Measurements from ENCODE around the gene TXN2. TPM values are rescaled to one million over a fixed set of nuclear protein-coding genes. Genes with fewer than 3 reads are reported as not detected.
"Not testable (repeated sequence)": the region's sequence is repeated elsewhere in the genome, so short reads cannot be mapped to it uniquely, and the experiment has no call there.

The TXN2 gene
- total and polyA plus RNA-seq, 7 experiments from 2014 or later = 35.5 to 154 (median 44.1) TPM

GRCh38 chr22:36431977-36432376 is 49.5 kb downstream of the TXN2 start:
- ATAC-seq (no peak), DNase-seq (no peak)
- Histone ChIP-seq H3K4me1 (ENCODE audit: control insufficient read depth in 2 of 2, insufficient read depth in 2 of 2, low read length in 2 of 2) (peaks cover 20 to 21% of the 10 kb centered on the region in 2 donors), H3K27me3 (ENCODE audit: control insufficient read depth in 2 of 2, insufficient read depth in 2 of 2, low read length in 2 of 2) (no peaks in the 10 kb centered on the region), H3K36me3 (ENCODE audit: control insufficient read depth in 2 of 3, insufficient read depth in 3 of 3, low read length in 3 of 3) (no peaks in the 10 kb centered on the region), H3K27ac (ENCODE audit: low read depth, low read length) (no peak overlapping the region), H3K4me3 (ENCODE audit: low read length) (no peak overlapping the region), H3K9me3 (ENCODE audit: control insufficient read depth in 2 of 3, low read length in 3 of 3) (no peaks in the 10 kb centered on the region)
- H3K4me1 Mint-ChIP-seq = peaks cover 20 to 34% (median 24%) of the 10 kb centered on the region in 7 donors
- no peaks in the 10 kb centered on the region for H3K36me3 Mint-ChIP-seq
- no peaks in the 10 kb centered on the region for H3K9me3 Mint-ChIP-seq
- ChIA-PET CTCF (no interaction called here), POLR2A (no interaction called here)
- no peaks in the 10 kb centered on the region for H3K27me3 Mint-ChIP-seq
- intact Hi-C loops (cut with micrococcal nuclease) = no loop called here
- peak overlapping the region in 3 of 9 donors; percentile 51 to 88 (median 88) for H3K27ac Mint-ChIP-seq
- H3K4me3 Mint-ChIP-seq = no peak overlapping the region

- H3K27me3 ChIP-seq (ENCODE audit: control insufficient read depth in 2 of 2, insufficient read depth in 2 of 2, low read length in 2 of 2) = no peaks in the 10 kb centered on the region
- no peak overlapping the region for H3K4me3 ChIP-seq (ENCODE audit: low read length)
- Mint-ChIP-seq H3K9me3 (no peaks in the 10 kb centered on the region), H3K36me3 (no peaks in the 10 kb centered on the region), H3K27me3 (no peaks in the 10 kb centered on the region), H3K27ac (no peak overlapping the region), H3K4me1 (peaks cover 16 to 33% (median 21%) of the 10 kb centered on the region in 7 donors), H3K4me3 (no peak overlapping the region)
- CTCF ChIA-PET = no interaction called here
- intact Hi-C loops (cut with micrococcal nuclease) = no loop called here
- H3K4me1 ChIP-seq (ENCODE audit: control insufficient read depth in 2 of 2, insufficient read depth in 2 of 2, low read length in 2 of 2) = peaks cover 10 to 15% of the 10 kb centered on the region in 2 donors
- ATAC-seq = no peak
- H3K36me3 ChIP-seq (ENCODE audit: control insufficient read depth in 2 of 3, insufficient read depth in 3 of 3, low read length in 3 of 3) = no peaks in the 10 kb centered on the region
- no peak for DNase-seq
- no peaks in the 10 kb centered on the region for H3K9me3 ChIP-seq (ENCODE audit: control insufficient read depth in 2 of 3, low read length in 3 of 3)
- POLR2A ChIA-PET = no interaction called here
- H3K27ac ChIP-seq (ENCODE audit: low read depth, low read length) = no peak overlapping the region
Observed at GRCh38 chr22:36430863-36431262, 50.6 kb downstream of the TXN2 start.

- ATAC-seq; H3K27me3 Mint-ChIP-seq; H3K27me3 ChIP-seq (ENCODE audit: control insufficient read depth in 2 of 2, insufficient read depth in 2 of 2, low read length in 2 of 2); H3K4me3 Mint-ChIP-seq; H3K9me3 ChIP-seq (ENCODE audit: control insufficient read depth in 2 of 3, low read length in 3 of 3); POLR2A ChIA-PET; DNase-seq; H3K27ac Mint-ChIP-seq; H3K36me3 ChIP-seq (ENCODE audit: control insufficient read depth in 2 of 3, insufficient read depth in 3 of 3, low read length in 3 of 3); H3K36me3 Mint-ChIP-seq; H3K9me3 Mint-ChIP-seq; intact Hi-C loops (cut with micrococcal nuclease); H3K27ac ChIP-seq (ENCODE audit: low read depth, low read length); H3K4me3 ChIP-seq (ENCODE audit: low read length); CTCF ChIA-PET: not testable (repeated sequence)
- H3K4me1 Mint-ChIP-seq = peaks cover 19 to 39% (median 26%) of the 10 kb centered on the region in 7 donors
- H3K4me1 ChIP-seq (ENCODE audit: control insufficient read depth in 2 of 2, insufficient read depth in 2 of 2, low read length in 2 of 2) = peaks cover 0 to 11% of the 10 kb centered on the region in 2 donors
Observed at GRCh38 chr22:36427952-36428351, 53.5 kb downstream of the TXN2 start.

GRCh38 chr22:36425977-36426523 is 55.4 kb downstream of the TXN2 start:
- Mint-ChIP-seq H3K27ac (peak overlapping the region in 8 of 9 donors; percentile 17 to 88 (median 59)), H3K4me3 (peak overlapping the region in 6 of 10 donors; percentile 4 to 70 (median 54)), H3K4me1 (peaks cover 19 to 39% (median 30%) of the 10 kb centered on the region in 7 donors), H3K36me3 (no peaks in the 10 kb centered on the region), H3K27me3 (no peaks in the 10 kb centered on the region), H3K9me3 (peaks cover 0 to 1% (median 0%) of the 10 kb centered on the region in 11 donors)
- CTCF ChIA-PET = no interaction called here
- H3K4me3 ChIP-seq (ENCODE audit: low read length) = no peak overlapping the region
- POLR2A ChIA-PET = interaction anchor here (0.6 to 1.2 kb wide), 3 partner anchors 14 to 41 kb away, joined by 3 to 4 read pairs (median 3); partner anchors contain the start of gene MYH9
- H3K27me3 ChIP-seq (ENCODE audit: control insufficient read depth in 2 of 2, insufficient read depth in 2 of 2, low read length in 2 of 2) = no peaks in the 10 kb centered on the region
- H3K4me1 ChIP-seq (ENCODE audit: control insufficient read depth in 2 of 2, insufficient read depth in 2 of 2, low read length in 2 of 2) = peaks cover 0 to 11% of the 10 kb centered on the region in 2 donors
- intact Hi-C loops (cut with micrococcal nuclease) = loop anchor here in 1 of 2 donors (1.0 kb wide), 1 partner anchor 9 kb away; no protein-coding TSS in a partner anchor
- no peak overlapping the region for H3K27ac ChIP-seq (ENCODE audit: low read depth, low read length)
- ATAC-seq (no peak), DNase-seq (no peak)
- no peaks in the 10 kb centered on the region for H3K36me3 ChIP-seq (ENCODE audit: control insufficient read depth in 2 of 3, insufficient read depth in 3 of 3, low read length in 3 of 3)
- H3K9me3 ChIP-seq (ENCODE audit: control insufficient read depth in 2 of 3, low read length in 3 of 3) = no peaks in the 10 kb centered on the region

GRCh38 chr22:36424901-36425579 is 56.4 kb downstream of the TXN2 start:
- peaks cover 19 to 39% (median 30%) of the 10 kb centered on the region in 7 donors for H3K4me1 Mint-ChIP-seq
- H3K9me3 Mint-ChIP-seq = peaks cover 0 to 1% (median 0%) of the 10 kb centered on the region in 11 donors
- H3K27ac Mint-ChIP-seq = peak overlapping the region in 7 of 9 donors; percentile 58 to 81 (median 67)
- intact Hi-C loops (cut with micrococcal nuclease) = loop anchor here in 1 of 2 donors (1.0 kb wide), 1 partner anchor 8 kb away; no protein-coding TSS in a partner anchor
- no peaks in the 10 kb centered on the region for H3K9me3 ChIP-seq (ENCODE audit: control insufficient read depth in 2 of 3, low read length in 3 of 3)
- peak overlapping the region in 5 of 10 donors; percentile 4 to 67 (median 52) for H3K4me3 Mint-ChIP-seq
- H3K4me3 ChIP-seq (ENCODE audit: low read length) = no peak overlapping the region
- ATAC-seq = no peak
- no peaks in the 10 kb centered on the region for H3K27me3 ChIP-seq (ENCODE audit: control insufficient read depth in 2 of 2, insufficient read depth in 2 of 2, low read length in 2 of 2)
- CTCF ChIA-PET = interaction anchor here (0.6 kb wide), 2 partner anchors 53 to 78 kb away, joined by 3 read pairs; no protein-coding TSS in a partner anchor
- no peaks in the 10 kb centered on the region for H3K36me3 Mint-ChIP-seq
- no peaks in the 10 kb centered on the region for H3K27me3 Mint-ChIP-seq
- H3K27ac ChIP-seq (ENCODE audit: low read depth, low read length) = no peak overlapping the region
- H3K36me3 ChIP-seq (ENCODE audit: control insufficient read depth in 2 of 3, insufficient read depth in 3 of 3, low read length in 3 of 3) = no peaks in the 10 kb centered on the region
- peaks cover 0 to 11% of the 10 kb centered on the region in 2 donors for H3K4me1 ChIP-seq (ENCODE audit: control insufficient read depth in 2 of 2, insufficient read depth in 2 of 2, low read length in 2 of 2)
- DNase-seq = no peak
- POLR2A ChIA-PET = interaction anchor here (0.7 to 0.8 kb wide), 2 partner anchors 37 to 755 kb away, joined by 3 read pairs; partner anchors contain the start of gene MYH9

GRCh38 chr22:36424466-36424865 is 57.0 kb downstream of the TXN2 start:
- H3K27me3 Mint-ChIP-seq; H3K4me3 Mint-ChIP-seq; H3K27me3 ChIP-seq (ENCODE audit: control insufficient read depth in 2 of 2, insufficient read depth in 2 of 2, low read length in 2 of 2); H3K9me3 Mint-ChIP-seq; intact Hi-C loops (cut with micrococcal nuclease); H3K4me3 ChIP-seq (ENCODE audit: low read length); H3K36me3 Mint-ChIP-seq; H3K9me3 ChIP-seq (ENCODE audit: control insufficient read depth in 2 of 3, low read length in 3 of 3); DNase-seq; H3K27ac ChIP-seq (ENCODE audit: low read depth, low read length); ATAC-seq; H3K36me3 ChIP-seq (ENCODE audit: control insufficient read depth in 2 of 3, insufficient read depth in 3 of 3, low read length in 3 of 3): not testable (repeated sequence)
- Mint-ChIP-seq H3K4me1 (peaks cover 22 to 41% (median 33%) of the 10 kb centered on the region in 7 donors), H3K27ac (peak overlapping the region in 3 of 9 donors; percentile 55 to 72 (median 67))
- CTCF ChIA-PET = interaction anchor here (0.6 to 0.8 kb wide), 2 partner anchors 52 to 123 kb away, joined by 3 to 4 read pairs; no protein-coding TSS in a partner anchor
- POLR2A ChIA-PET = interaction anchor here (1.3 kb wide), 1 partner anchor 17 kb away, joined by 4 read pairs; no protein-coding TSS in a partner anchor
- peaks cover 3 to 11% of the 10 kb centered on the region in 2 donors for H3K4me1 ChIP-seq (ENCODE audit: control insufficient read depth in 2 of 2, insufficient read depth in 2 of 2, low read length in 2 of 2)

All from naive thymus-derived CD4-positive, alpha-beta T cell (primary cell).